GM20000 (cell line): ENCODE results near the gene SPACA4.

Experiments used
- DNase-seq: peaks from one replicate; pipeline ENCODE4 v3.0.0; 2012; ENCODE audit warnings: low spot score
- CTCF ChIP-seq: IDR thresholded peaks from 2 replicates; pipeline ENCODE4 v1.5.1; 2012; ENCODE audit warnings: mild to moderate bottlenecking, control low read depth; ENCODE audit errors: extremely low read depth, missing control alignments

SPACA4 gene

DNA sequence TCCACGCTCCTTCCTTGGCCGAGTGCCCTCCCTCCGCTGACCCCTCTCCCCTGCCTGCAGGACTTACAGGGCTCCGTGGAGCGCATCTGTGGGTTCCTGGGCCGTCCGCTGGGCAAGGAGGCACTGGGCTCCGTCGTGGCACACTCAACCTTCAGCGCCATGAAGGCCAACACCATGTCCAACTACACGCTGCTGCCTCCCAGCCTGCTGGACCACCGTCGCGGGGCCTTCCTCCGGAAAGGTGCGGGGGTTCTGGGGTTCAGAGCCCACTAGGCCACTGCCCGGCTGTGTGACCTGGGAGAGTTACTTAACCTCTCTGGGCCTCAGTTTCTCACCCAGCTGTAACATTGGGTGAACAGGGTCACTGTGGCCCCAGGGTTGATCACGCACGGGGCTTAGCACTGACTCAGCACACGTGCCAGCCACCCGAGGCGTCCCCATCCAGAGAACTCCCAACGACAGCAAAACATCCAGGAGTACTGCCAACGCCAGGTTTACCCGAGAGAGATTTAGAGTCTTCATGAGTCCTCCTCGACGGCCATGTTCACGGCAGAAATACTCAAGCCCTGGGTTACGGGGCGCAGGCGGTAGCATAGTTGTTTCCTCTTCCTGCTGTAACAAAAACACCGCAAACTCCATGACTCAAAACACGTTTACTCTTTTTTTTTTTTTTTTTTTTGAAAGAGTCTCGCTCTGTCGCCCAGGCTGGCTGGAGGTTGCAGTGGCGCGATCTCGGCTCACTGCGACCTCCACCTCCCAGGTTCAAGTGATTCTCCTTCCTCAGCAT is 9.7 kb upstream of the SPACA4 start:
- TF ChIP-seq CTCF, result no peak
- no peak for DNase-seq

DNA sequence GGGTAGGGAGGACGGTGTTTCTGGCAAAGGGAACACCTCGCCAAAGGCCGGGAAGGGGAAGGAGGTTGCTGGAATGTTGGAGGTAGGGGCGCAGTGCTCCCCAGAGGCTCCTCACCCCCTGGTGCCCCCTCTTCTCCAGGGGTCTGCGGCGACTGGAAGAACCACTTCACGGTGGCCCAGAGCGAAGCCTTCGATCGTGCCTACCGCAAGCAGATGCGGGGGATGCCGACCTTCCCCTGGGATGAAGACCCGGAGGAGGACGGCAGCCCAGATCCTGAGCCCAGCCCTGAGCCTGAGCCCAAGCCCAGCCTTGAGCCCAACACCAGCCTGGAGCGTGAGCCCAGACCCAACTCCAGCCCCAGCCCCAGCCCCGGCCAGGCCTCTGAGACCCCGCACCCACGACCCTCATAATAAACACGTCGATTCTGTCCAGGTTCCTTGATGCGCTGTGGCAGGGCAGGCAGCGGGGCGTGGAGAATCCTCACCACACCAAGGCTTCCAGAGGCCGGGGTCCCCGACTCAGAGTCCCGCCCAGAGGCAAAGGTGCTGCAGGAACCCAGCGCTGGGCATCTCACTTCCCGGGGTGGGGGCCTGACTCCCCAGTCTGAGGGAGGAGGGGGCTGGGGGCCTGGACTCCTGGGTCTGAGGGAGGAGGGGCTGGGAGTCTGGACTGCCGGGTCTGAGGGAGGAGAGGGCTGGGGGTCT is 7.4 kb upstream of the SPACA4 start:
- TF ChIP-seq CTCF, result no peak
- no peak for DNase-seq

DNA sequence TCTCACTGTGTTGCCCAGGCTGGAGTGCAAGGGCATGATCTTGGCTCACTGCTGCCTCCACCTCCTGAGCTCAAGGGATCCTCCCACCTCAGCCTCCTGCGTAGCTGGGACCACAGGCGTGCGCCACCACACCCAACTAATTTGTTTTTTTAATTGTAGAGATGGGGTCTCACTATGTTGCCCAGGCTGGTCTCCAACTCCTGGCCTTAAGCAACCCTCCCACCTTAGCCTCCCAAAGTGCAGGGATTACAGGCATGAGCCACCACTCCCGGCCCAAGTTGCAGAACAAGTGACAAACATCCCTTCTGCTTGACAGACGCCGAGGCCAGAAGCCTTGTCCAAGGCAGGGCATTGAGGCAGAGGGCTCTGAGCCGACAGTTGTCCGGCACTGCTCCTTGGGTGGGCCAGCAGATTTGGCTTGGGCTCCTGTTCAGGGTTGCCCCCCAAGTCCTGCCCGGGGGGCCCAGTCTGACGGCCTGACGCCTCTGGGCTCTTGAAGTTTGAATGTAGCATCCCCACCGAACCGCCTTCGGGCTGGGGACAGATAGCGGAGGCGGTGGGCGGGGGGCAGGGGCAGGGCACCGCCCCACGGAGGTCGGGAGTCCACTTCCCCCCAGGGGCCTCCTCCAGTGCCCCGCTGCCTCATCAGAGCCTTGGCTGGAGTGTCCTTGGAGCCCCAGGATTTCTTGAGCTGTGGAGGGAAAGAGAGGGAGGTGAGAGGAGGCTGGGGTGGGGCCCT is 5.7 kb upstream of the SPACA4 start:
- no peak for DNase-seq
- TF ChIP-seq CTCF, result no peak

GRCh38 chr19:48603001-48603400 is 3.5 kb upstream of the SPACA4 start:
- TF ChIP-seq CTCF, result no peak
- DNase-seq, result no peak

DNA sequence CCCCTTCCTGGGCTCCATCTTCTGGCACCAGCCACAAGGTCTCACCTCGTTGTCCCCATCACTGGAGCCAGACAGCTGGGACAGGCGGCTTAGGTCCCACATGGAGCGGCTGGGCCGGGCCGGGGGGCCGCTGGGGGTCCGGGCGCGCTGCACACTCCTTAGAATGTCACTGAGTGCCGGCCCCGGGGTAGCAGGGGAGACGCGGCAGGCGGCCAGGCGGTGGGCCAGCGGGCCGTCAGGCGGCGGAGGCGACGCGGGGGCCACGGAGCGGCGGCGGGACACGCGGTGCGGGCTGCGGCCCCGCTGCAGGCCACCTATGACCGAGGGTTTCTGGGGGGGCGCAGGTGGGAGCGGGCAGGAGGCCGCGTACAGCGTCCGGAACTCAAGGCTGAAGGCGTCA is 3.1 kb upstream of the SPACA4 start:
- no peak for TF ChIP-seq CTCF
- DNase-seq, result no peak

- DNase-seq, result no peak
- no peak for TF ChIP-seq CTCF
Measured at GRCh38 chr19:48603850-48604249, 2.7 kb upstream of the SPACA4 start.

- no peak for TF ChIP-seq CTCF
- DNase-seq, result no peak
Measured at GRCh38 chr19:48607359-48607755, 815 bp downstream of the SPACA4 start.
